IMR-90 (cell line): ENCODE results near the gene ACRBP. TPM values are rescaled to one million over a fixed set of nuclear protein-coding genes. Genes with fewer than 3 reads are reported as not detected.

Source experiments
- ATAC-seq: fragments of 200-7000 bp; cut with Tn5 transposase; 2 replicates; pipeline ENCODE4 v1.9.1; 2020; ENCODE audit warnings: low read depth, mild to moderate bottlenecking, moderate library complexity
- BruUV-seq: library from RNA; stranded (reverse); fragments of 400-500 nt; replicated peaks from 2 replicates; lab custom pipeline; 2021; lab: Mats Ljungman, UMichigan
- CTCF ChIA-PET: fragments of 300-600 bp; formaldehyde crosslinking; extraction: SDS; loops from one replicate; lab custom pipeline; 2021; ENCODE audit warnings: antibody characterized with exemption; lab: Yijun Ruan, JAX
- POLR2A ChIA-PET: fragments of 300-600 bp; sonication (Branson Sonifier 250); formaldehyde crosslinking; loops from one replicate; lab custom pipeline; 2022; ENCODE audit warnings: antibody characterized with exemption; ENCODE audit not compliant: unreplicated experiment; lab: Charles Lee
- DNase-seq: peaks from one replicate; pipeline ENCODE4 v3.0.0; 2013
- H2AFZ ChIP-seq: replicated peaks from 2 replicates; pipeline ENCODE3; 2013; ENCODE audit warnings: low read length, mild to moderate bottlenecking; ENCODE audit not compliant: poor library complexity
- H2AK5ac ChIP-seq: 2 replicates; pipeline ENCODE4 v1.6.1; 2013; ENCODE audit warnings: low read depth, low read length, inconsistent platforms
- H2AK9ac ChIP-seq: replicated peaks from 2 replicates; pipeline ENCODE3; 2013; ENCODE audit warnings: mild to moderate bottlenecking, low read depth, low read length, moderate library complexity; ENCODE audit not compliant: poor library complexity
- H2BK120ac ChIP-seq: 2 replicates; pipeline ENCODE4 v1.6.1; 2013; ENCODE audit warnings: low read depth, low read length, inconsistent platforms
- H2BK15ac ChIP-seq: 3 replicates; pipeline ENCODE4 v1.6.1; 2013; ENCODE audit warnings: low read depth, low read length, inconsistent platforms
- H2BK20ac ChIP-seq: 2 replicates; pipeline ENCODE4 v1.6.1; 2013; ENCODE audit warnings: low read depth, mild to moderate bottlenecking, inconsistent platforms, low read length, moderate library complexity
- H2BK5ac ChIP-seq: 2 replicates; pipeline ENCODE4 v1.6.1; 2013; ENCODE audit warnings: mild to moderate bottlenecking, low read depth, low read length, inconsistent platforms; ENCODE audit not compliant: poor library complexity, severe bottlenecking
- H3K14ac ChIP-seq: replicated peaks from 2 replicates; pipeline ENCODE4 v1.6.1; 2013; ENCODE audit warnings: low read depth, low read length, inconsistent platforms
- H3K18ac ChIP-seq: 2 replicates; pipeline ENCODE4 v1.6.1; 2013; ENCODE audit warnings: low read depth, low read length, control low read depth
- H3K23ac ChIP-seq: 2 replicates; pipeline ENCODE4 v1.6.1; 2013; ENCODE audit warnings: low read depth, low read length, inconsistent platforms
- H3K27ac ChIP-seq: 2 replicates; pipeline ENCODE4 v1.5.1; 2013; ENCODE audit warnings: mild to moderate bottlenecking, control low read depth, low read length; ENCODE audit not compliant: insufficient read depth
- H3K27me3 ChIP-seq: 2 replicates; pipeline ENCODE4 v1.6.1; 2013; ENCODE audit warnings: low read length; ENCODE audit not compliant: control insufficient read depth, insufficient read depth
- H3K36me3 ChIP-seq: 2 replicates; pipeline ENCODE4 v1.6.1; 2013; ENCODE audit warnings: low read length, mixed read lengths; ENCODE audit not compliant: control insufficient read depth, insufficient read depth
- H3K4ac ChIP-seq: 2 replicates; pipeline ENCODE4 v1.6.1; 2013; ENCODE audit warnings: low read depth, low read length, inconsistent platforms
- H3K4me1 ChIP-seq: 2 replicates; pipeline ENCODE4 v1.6.1; 2013; ENCODE audit warnings: low read length, mixed read lengths; ENCODE audit not compliant: control insufficient read depth, insufficient read depth
- H3K4me2 ChIP-seq: 2 replicates; pipeline ENCODE4 v1.6.1; 2013; ENCODE audit warnings: low read depth, mild to moderate bottlenecking, control low read depth, low read length, moderate library complexity
- H3K4me3 ChIP-seq: 2 replicates; pipeline ENCODE4 v1.5.1; 2013; ENCODE audit warnings: low read depth, mild to moderate bottlenecking, control low read depth, low read length, moderate library complexity; ENCODE audit not compliant: insufficient read depth
- H3K56ac ChIP-seq: 2 replicates; pipeline ENCODE4 v1.6.1; 2013; ENCODE audit warnings: low read length, inconsistent platforms; ENCODE audit not compliant: insufficient read depth; ENCODE audit errors: extremely low read depth
- H3K79me1 ChIP-seq, 2 experiments: 2 replicates each; pipeline ENCODE4 v1.6.1; 2013; ENCODE audit warnings: low read length in 2 of 2, inconsistent platforms in 1 of 2, low read depth in 1 of 2
- H3K9ac ChIP-seq: 2 replicates; pipeline ENCODE4 v1.6.1; 2013; ENCODE audit warnings: low read depth, low read length, control low read depth
- H3K9me1 ChIP-seq: 2 replicates; pipeline ENCODE4 v1.6.1; 2013; ENCODE audit warnings: low read length, inconsistent platforms; ENCODE audit not compliant: insufficient read depth
- H3K9me3 ChIP-seq: 2 replicates; pipeline ENCODE4 v1.6.1; 2013; ENCODE audit warnings: low read length; ENCODE audit not compliant: control insufficient read depth, insufficient read depth
- H4K20me1 ChIP-seq: 2 replicates; pipeline ENCODE4 v1.6.1; 2013; ENCODE audit warnings: low read length, inconsistent platforms; ENCODE audit not compliant: insufficient read depth
- H4K5ac ChIP-seq: 2 replicates; pipeline ENCODE4 v1.6.1; 2013; ENCODE audit warnings: mild to moderate bottlenecking, low read depth, low read length, control low read depth
- H4K8ac ChIP-seq, 2 experiments: 2 replicates each; pipeline ENCODE4 v1.6.1; 2013; ENCODE audit warnings: low read depth in 2 of 2, low read length in 2 of 2, control low read depth in 1 of 2, inconsistent platforms in 1 of 2
- H4K91ac ChIP-seq: 2 replicates; pipeline ENCODE4 v1.6.1; 2013; ENCODE audit warnings: low read depth, low read length, inconsistent platforms; ENCODE audit not compliant: insufficient read depth
- MAZ ChIP-seq: IDR thresholded peaks from 2 replicates; pipeline ENCODE4 v1.6.1; 2012; ENCODE audit warnings: low read depth, mild to moderate bottlenecking, low read length, improper control_type of control experiment, moderate library complexity, borderline replicate concordance
- POLR2A ChIP-seq: IDR thresholded peaks from 2 replicates; pipeline ENCODE4 v1.6.1; 2012; ENCODE audit warnings: mild to moderate bottlenecking, low read depth, low read length
- RCOR1 ChIP-seq: IDR thresholded peaks from 2 replicates; pipeline ENCODE4 v1.6.1; 2012; ENCODE audit warnings: mild to moderate bottlenecking, low read length, improper control_type of control experiment; ENCODE audit not compliant: insufficient replicate concordance
- WGBS, 2 experiments: methylation state at CpG; one replicate each; pipeline versions ENCODE4 v1.1.5 to v1.1.7; 2013; ENCODE audit warnings: missing lambda C conversion rate in 2 of 2; ENCODE audit not compliant: insufficient read length in 1 of 2; ENCODE audit errors: extremely low coverage in 2 of 2; 5-methylcytosine and 5-hydroxymethylcytosine counted together
- dilution Hi-C: fragments of 300-500 bp; cut with HindIII; formaldehyde crosslinking; loops from one replicate; pipeline ENCODE4 v1.14.3; 2018; ENCODE audit warnings: low sequenced_read_pairs; ENCODE audit not compliant: unreplicated experiment
- in situ Hi-C: fragments of 300-500 bp; cut with MboI; formaldehyde crosslinking; loops from 3 replicates; pipeline ENCODE4 v1.14.3; 2019; ENCODE audit warnings: low sequenced_read_pairs, inconsistent platforms, mixed read lengths
- intact Hi-C: fragments of 100-400 bp; cut with micrococcal nuclease; formaldehyde crosslinking; loops from 2 replicates; pipeline ENCODE4 v1.10.0; 2022
- polyA plus RNA-seq, 3 experiments: library from polyadenylated mRNA; depleted of rRNA; stranded (reverse); fragments of >200 nt; gene quantifications; 2 replicates each; pipeline ENCODE4 v1.2.3, GENCODE V29; 2012; ENCODE audit warnings: low replicate concordance in 1 of 3
- total RNA-seq: library from RNA; depleted of rRNA; stranded (reverse); fragments of >200 nt; gene quantifications from 2 replicates; pipeline ENCODE4 v1.2.3, GENCODE V29; 2012

ACRBP gene
- total and polyA plus RNA-seq, 2 of the 4 experiments (the other 2 are of a cell fraction): 0.38 TPM; not detected in 1

GRCh38 chr12:6606331-6607131, 40.7 kb downstream of the ACRBP start:
- peaks cover 50% of the 10 kb centered on the region for H4K20me1 ChIP-seq
- peak; percentile 53; the same call in 1 of the 2 replicates for TF ChIP-seq POLR2A
- TF ChIP-seq MAZ: peak; percentile 53; the same call in 1 of the 2 replicates
- TF ChIP-seq RCOR1: no peak
- no peaks in the 10 kb centered on the region for H3K27me3 ChIP-seq
- H2AK9ac ChIP-seq: peak overlapping the region; percentile 97
- no peaks in the 10 kb centered on the region for H3K9me3 ChIP-seq
- peak overlapping the region; percentile 79 for H3K4me2 ChIP-seq
- peak overlapping the region; percentile 90 for H3K4me3 ChIP-seq
- no peak overlapping the region for H2BK20ac ChIP-seq
- peak overlapping the region; percentile 79 for H2BK5ac ChIP-seq
- H4K8ac ChIP-seq: no peak overlapping the region; a peak in 2 of 4 replicates
- peaks cover 20% of the 10 kb centered on the region for H3K36me3 ChIP-seq
- no TSS peak for BruUV-seq
- no peak overlapping the region for H2BK15ac ChIP-seq
- H3K4ac ChIP-seq: peak overlapping the region; percentile 72
- H2BK120ac ChIP-seq: no peak overlapping the region
- H3K18ac ChIP-seq: peak overlapping the region; percentile 67; the same call in 1 of the 2 replicates
- H3K23ac ChIP-seq: peak overlapping the region; percentile 89; the same call in 1 of the 2 replicates
- H2AFZ ChIP-seq: peak overlapping the region; percentile 89
- H3K27ac ChIP-seq: peak overlapping the region; percentile 88
- CTCF ChIA-PET: no interaction called here
- peak; percentile 51 for ATAC-seq
- 0% methylated on average over 9 of the region's 70 CpGs; no CpG with 5 or more reads in 1 of the 2 experiments for WGBS, 2 experiments
- H3K56ac ChIP-seq: peak overlapping the region; percentile 62; the same call in 1 of the 2 replicates
- H3K4me1 ChIP-seq: peaks cover 13% of the 10 kb centered on the region
- peak overlapping the region; percentile 91 for H3K14ac ChIP-seq
- peak overlapping the region; percentile 15; the same call in 1 of the 2 replicates for H4K91ac ChIP-seq
- peak; percentile 23 for DNase-seq
- intact Hi-C loops: loop anchor here (5.0 kb wide), 1 partner anchor 49 kb away; the partner anchor contains the start of gene IFFO1
- H2AK5ac ChIP-seq: peak overlapping the region; percentile 61
- H3K79me1 ChIP-seq: peaks cover 26 to 48% of the 10 kb centered on the region in 2 experiments
- H3K9ac ChIP-seq: peak overlapping the region; percentile 92
- peaks cover 27% of the 10 kb centered on the region for H3K9me1 ChIP-seq
- in situ Hi-C loops: no loop called here
- POLR2A ChIA-PET: interaction anchor here (0.6 to 1.4 kb wide), 2 partner anchors 10 to 73 kb away, joined by 5 to 11 read pairs; partner anchors contain the start of gene GAPDH
- dilution Hi-C loops: no loop called here
- H4K5ac ChIP-seq: no peak overlapping the region
